GM23338 (cell line): ENCODE results near the gene ZXDC. TPM values are rescaled to one million over a fixed set of nuclear protein-coding genes. Genes with fewer than 3 reads are reported as not detected.

ENCODE experiments used
- ATAC-seq: fragments of 200-7000 bp; cut with Tn5 transposase; 3 replicates; pipeline ENCODE4 v1.9.1; 2020
- DNase-seq: peaks from one replicate; pipeline ENCODE4 v3.0.0-alpha.2; 2015; ENCODE audit warnings: low spot score
- H2AFZ ChIP-seq: fragments of 200-600 bp; sonication (generic); 2 replicates; pipeline ENCODE4 v1.8.0; 2016; ENCODE audit warnings: antibody characterized with exemption, mild to moderate bottlenecking, moderate library complexity
- H3F3A ChIP-seq: fragments of 200-600 bp; sonication (generic); replicated peaks from 2 replicates; pipeline ENCODE4 v1.8.0; 2017; ENCODE audit warnings: antibody characterized with exemption, mixed run types, low read depth
- H3K27ac ChIP-seq: fragments of 200-600 bp; sonication (generic); 2 replicates; pipeline ENCODE4 v1.6.1; 2016; ENCODE audit warnings: low read depth
- H3K27me3 ChIP-seq: fragments of 200-600 bp; sonication (generic); 2 replicates; pipeline ENCODE4 v1.8.0; 2016; ENCODE audit warnings: mild to moderate bottlenecking, mixed run types, moderate library complexity; ENCODE audit not compliant: insufficient read depth
- H3K36me3 ChIP-seq: fragments of 200-600 bp; sonication (generic); 2 replicates; pipeline ENCODE4 v1.8.0; 2016; ENCODE audit warnings: mild to moderate bottlenecking; ENCODE audit not compliant: insufficient read depth
- H3K4me1 ChIP-seq: fragments of 200-600 bp; sonication (generic); 2 replicates; pipeline ENCODE4 v1.8.0; 2016; ENCODE audit warnings: mild to moderate bottlenecking, moderate library complexity; ENCODE audit not compliant: insufficient read depth
- H3K4me2 ChIP-seq: fragments of 200-600 bp; sonication (generic); 2 replicates; pipeline ENCODE4 v1.7.1; 2017; ENCODE audit warnings: mixed run types
- H3K4me3 ChIP-seq: fragments of 200-600 bp; sonication (generic); 2 replicates; pipeline ENCODE4 v1.6.1; 2016; ENCODE audit warnings: mixed run types
- H3K79me2 ChIP-seq: fragments of 200-600 bp; sonication (generic); replicated peaks from 2 replicates; pipeline ENCODE4 v1.8.0; 2017; ENCODE audit warnings: mild to moderate bottlenecking; ENCODE audit not compliant: insufficient read depth
- H3K9me2 ChIP-seq: fragments of 200-600 bp; sonication (generic); 2 replicates; pipeline ENCODE4 v1.8.0; 2017; ENCODE audit not compliant: insufficient read depth
- H4K20me1 ChIP-seq: fragments of 200-600 bp; sonication (generic); replicated peaks from 2 replicates; pipeline ENCODE4 v1.8.0; 2017; ENCODE audit warnings: mild to moderate bottlenecking; ENCODE audit not compliant: insufficient read depth
- H3K27ac Mint-ChIP-seq: 2 replicates; pipeline ENCODE4 v1.8.0; 2020; ENCODE audit warnings: inconsistent platforms, mild to moderate bottlenecking, moderate library complexity, mixed read lengths
- H3K27me3 Mint-ChIP-seq: 3 replicates; pipeline ENCODE4 v1.8.0; 2022; ENCODE audit warnings: low read depth, mild to moderate bottlenecking, moderate library complexity, mixed read lengths, inconsistent platforms; ENCODE audit not compliant: insufficient read depth, poor library complexity
- H3K36me3 Mint-ChIP-seq: 3 replicates; pipeline ENCODE4 v1.8.0; 2021; ENCODE audit warnings: low read depth, mild to moderate bottlenecking, inconsistent platforms, moderate library complexity, mixed read lengths
- H3K4me1 Mint-ChIP-seq: 3 replicates; pipeline ENCODE4 v1.8.0; 2020; ENCODE audit warnings: mild to moderate bottlenecking, inconsistent platforms, mixed read lengths
- H3K4me3 Mint-ChIP-seq: 3 replicates; pipeline ENCODE4 v1.8.0; 2021; ENCODE audit warnings: moderate library complexity, mild to moderate bottlenecking, inconsistent platforms, mixed read lengths
- H3K9me3 Mint-ChIP-seq: 3 replicates; pipeline ENCODE4 v1.8.0; 2020; ENCODE audit warnings: moderate library complexity, mild to moderate bottlenecking, inconsistent platforms, mixed read lengths
- CREB1 ChIP-seq: fragments of 250-450 bp; sonication (Bioruptor Pico); IDR thresholded peaks from 2 replicates; pipeline ENCODE4 v1.5.0; 2020; ENCODE audit warnings: low read depth, mild to moderate bottlenecking, moderate library complexity
- ETS1 ChIP-seq: IDR thresholded peaks from 2 replicates; pipeline ENCODE4 v1.6.1; 2016; ENCODE audit warnings: antibody characterized with exemption
- EZH2 ChIP-seq: fragments of 200-600 bp; sonication (generic); IDR thresholded peaks from one replicate; pipeline ENCODE4 v1.8.0; 2017; ENCODE audit warnings: antibody characterized with exemption, mild to moderate bottlenecking, low read depth; ENCODE audit not compliant: unreplicated experiment
- JUNB ChIP-seq: IDR thresholded peaks from one replicate; pipeline ENCODE4 v1.6.1; 2016; ENCODE audit warnings: antibody characterized with exemption; ENCODE audit not compliant: unreplicated experiment
- NANOG ChIP-seq: IDR thresholded peaks from 2 replicates; pipeline ENCODE4 v1.6.1; 2016; ENCODE audit warnings: antibody characterized with exemption, borderline replicate concordance
- POLR2AphosphoS5 ChIP-seq: IDR thresholded peaks from 2 replicates; pipeline ENCODE4 v1.6.1; 2016; ENCODE audit warnings: antibody characterized with exemption, low read depth
- STAT1 ChIP-seq: IDR thresholded peaks from one replicate; pipeline ENCODE4 v1.6.1; 2016; ENCODE audit warnings: antibody characterized with exemption; ENCODE audit not compliant: unreplicated experiment
- ZNF114 ChIP-seq: fragments of 250-450 bp; sonication (Bioruptor Pico); IDR thresholded peaks from 2 replicates; pipeline ENCODE4 v1.5.0; 2020; ENCODE audit warnings: mild to moderate bottlenecking, moderate library complexity
- ZNF331 ChIP-seq: fragments of 250-450 bp; sonication (Bioruptor Pico); IDR thresholded peaks from 2 replicates; pipeline ENCODE4 v1.5.0; 2020; ENCODE audit warnings: low read depth, mild to moderate bottlenecking, moderate library complexity
- ZNF462 ChIP-seq: fragments of 250-450 bp; sonication (Bioruptor Pico); IDR thresholded peaks from 2 replicates; pipeline ENCODE4 v1.5.0; 2020; ENCODE audit warnings: mild to moderate bottlenecking, moderate library complexity
- polyA plus RNA-seq: library from polyadenylated mRNA; unstranded; fragments of >200 nt; fragmentation: Nextera tagmentation; extraction: Ambion mirVana; gene quantifications from 2 replicates; pipeline ENCODE4 v1.2.1, GENCODE V29; 2016
- total RNA-seq: library from RNA; depleted of rRNA; stranded (reverse); fragments of >200 nt; shearing (Covaris generic); gene quantifications from 2 replicates; pipeline ENCODE4 v1.2.3, GENCODE V29; 2014
- TF ChIP-seq, protein P1 (sequence below), 2 experiments: fragments of 200-600 bp in 1 of 2; sonication (generic) in 1 of 2; conservative IDR thresholded peaks; 2 replicates each; pipeline versions ENCODE4 v1.5.1 to v1.6.1; 2016 to 2017; ENCODE audit warnings: antibody characterized with exemption in 2 of 2, low read depth in 2 of 2, mild to moderate bottlenecking in 2 of 2, moderate library complexity in 1 of 2
- TF ChIP-seq, protein P2 (sequence below): IDR thresholded peaks from one replicate; pipeline ENCODE4 v1.6.1; 2018; ENCODE audit warnings: antibody characterized with exemption; ENCODE audit not compliant: unreplicated experiment

Gene ZXDC
- total and polyA plus RNA-seq, 2 experiments from 2014 or later = 5.7 to 45.1 TPM

- H3K4me2 ChIP-seq = no peak within 1 kb of the TSS
- Mint-ChIP-seq H3K27me3 (peaks cover 6% of the 10 kb centered on the region), H3K27ac (no peak within 1 kb of the TSS; the same call in 1 of the 2 replicates), H3K4me1 (no peaks in the 10 kb centered on the region), H3K4me3 (no peak within 1 kb of the TSS), H3K9me3 (no peaks in the 10 kb centered on the region), H3K36me3 (no peaks in the 10 kb centered on the region)
- no peak for ATAC-seq
- H3K27ac ChIP-seq = no peak within 1 kb of the TSS
- TF ChIP-seq ZNF331 (CRISPR knock-in tag) (no peak), NANOG (no peak), STAT1 (no peak), ETS1 (no peak), JUNB (no peak), ZNF462 (CRISPR knock-in tag) (no peak), ZNF114 (CRISPR knock-in tag) (no peak), CREB1 (CRISPR knock-in tag) (no peak), EZH2 (no peak), POLR2AphosphoS5 (no peak)
- TF ChIP-seq, protein P1, sequence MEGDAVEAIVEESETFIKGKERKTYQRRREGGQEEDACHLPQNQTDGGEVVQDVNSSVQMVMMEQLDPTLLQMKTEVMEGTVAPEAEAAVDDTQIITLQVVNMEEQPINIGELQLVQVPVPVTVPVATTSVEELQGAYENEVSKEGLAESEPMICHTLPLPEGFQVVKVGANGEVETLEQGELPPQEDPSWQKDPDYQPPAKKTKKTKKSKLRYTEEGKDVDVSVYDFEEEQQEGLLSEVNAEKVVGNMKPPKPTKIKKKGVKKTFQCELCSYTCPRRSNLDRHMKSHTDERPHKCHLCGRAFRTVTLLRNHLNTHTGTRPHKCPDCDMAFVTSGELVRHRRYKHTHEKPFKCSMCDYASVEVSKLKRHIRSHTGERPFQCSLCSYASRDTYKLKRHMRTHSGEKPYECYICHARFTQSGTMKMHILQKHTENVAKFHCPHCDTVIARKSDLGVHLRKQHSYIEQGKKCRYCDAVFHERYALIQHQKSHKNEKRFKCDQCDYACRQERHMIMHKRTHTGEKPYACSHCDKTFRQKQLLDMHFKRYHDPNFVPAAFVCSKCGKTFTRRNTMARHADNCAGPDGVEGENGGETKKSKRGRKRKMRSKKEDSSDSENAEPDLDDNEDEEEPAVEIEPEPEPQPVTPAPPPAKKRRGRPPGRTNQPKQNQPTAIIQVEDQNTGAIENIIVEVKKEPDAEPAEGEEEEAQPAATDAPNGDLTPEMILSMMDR (conservative IDR thresholded peaks at IDR 0.05; ENCODE audit: low read depth in 2 of 2) = no peak
- TF ChIP-seq, protein P2, sequence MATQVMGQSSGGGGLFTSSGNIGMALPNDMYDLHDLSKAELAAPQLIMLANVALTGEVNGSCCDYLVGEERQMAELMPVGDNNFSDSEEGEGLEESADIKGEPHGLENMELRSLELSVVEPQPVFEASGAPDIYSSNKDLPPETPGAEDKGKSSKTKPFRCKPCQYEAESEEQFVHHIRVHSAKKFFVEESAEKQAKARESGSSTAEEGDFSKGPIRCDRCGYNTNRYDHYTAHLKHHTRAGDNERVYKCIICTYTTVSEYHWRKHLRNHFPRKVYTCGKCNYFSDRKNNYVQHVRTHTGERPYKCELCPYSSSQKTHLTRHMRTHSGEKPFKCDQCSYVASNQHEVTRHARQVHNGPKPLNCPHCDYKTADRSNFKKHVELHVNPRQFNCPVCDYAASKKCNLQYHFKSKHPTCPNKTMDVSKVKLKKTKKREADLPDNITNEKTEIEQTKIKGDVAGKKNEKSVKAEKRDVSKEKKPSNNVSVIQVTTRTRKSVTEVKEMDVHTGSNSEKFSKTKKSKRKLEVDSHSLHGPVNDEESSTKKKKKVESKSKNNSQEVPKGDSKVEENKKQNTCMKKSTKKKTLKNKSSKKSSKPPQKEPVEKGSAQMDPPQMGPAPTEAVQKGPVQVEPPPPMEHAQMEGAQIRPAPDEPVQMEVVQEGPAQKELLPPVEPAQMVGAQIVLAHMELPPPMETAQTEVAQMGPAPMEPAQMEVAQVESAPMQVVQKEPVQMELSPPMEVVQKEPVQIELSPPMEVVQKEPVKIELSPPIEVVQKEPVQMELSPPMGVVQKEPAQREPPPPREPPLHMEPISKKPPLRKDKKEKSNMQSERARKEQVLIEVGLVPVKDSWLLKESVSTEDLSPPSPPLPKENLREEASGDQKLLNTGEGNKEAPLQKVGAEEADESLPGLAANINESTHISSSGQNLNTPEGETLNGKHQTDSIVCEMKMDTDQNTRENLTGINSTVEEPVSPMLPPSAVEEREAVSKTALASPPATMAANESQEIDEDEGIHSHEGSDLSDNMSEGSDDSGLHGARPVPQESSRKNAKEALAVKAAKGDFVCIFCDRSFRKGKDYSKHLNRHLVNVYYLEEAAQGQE = no peak
- no peaks in the 10 kb centered on the region for H4K20me1 ChIP-seq
- H3K4me1 ChIP-seq = no peaks in the 10 kb centered on the region
- no peaks in the 10 kb centered on the region for H3F3A ChIP-seq
- no peaks in the 10 kb centered on the region for H3K79me2 ChIP-seq
- H2AFZ ChIP-seq = no peak within 1 kb of the TSS
- no peaks in the 10 kb centered on the region for H3K9me2 ChIP-seq
- no peaks in the 10 kb centered on the region for H3K36me3 ChIP-seq
- DNase-seq = no peak
- H3K27me3 ChIP-seq = no peaks in the 10 kb centered on the region
- H3K4me3 ChIP-seq = no peak within 1 kb of the TSS
Measured at GRCh38 chr3:126517291-126517951, 41.7 kb upstream of the ZXDC start, which contains the start of gene UROC1. UROC1 (minus strand) TSS chr3:126517773; CDS start chr3:126517719, 54 bp downstream.
